ENCODE data around the gene SMIM13.

The SMIM13 gene

GRCh38 chr6:11123978-11124377 lies 30.3 kb downstream of the SMIM13 start:
- DNase-seq: no peak

GRCh38 chr6:11126876-11127275 lies 33.2 kb downstream of the SMIM13 start:
- DNase-seq: no peak

- no peak for DNase-seq
Measured at GRCh38 chr6:11128608-11129007, 35.0 kb downstream of the SMIM13 start.

GRCh38 chr6:11129908-11130565 lies 36.4 kb downstream of the SMIM13 start:
- no peak for DNase-seq

- DNase-seq: no peak
Measured at GRCh38 chr6:11130605-11131004, 37.0 kb downstream of the SMIM13 start.

- no peak for DNase-seq
Measured at GRCh38 chr6:11132194-11132888, 38.7 kb downstream of the SMIM13 start.

GRCh38 chr6:11133281-11133680 lies 39.6 kb downstream of the SMIM13 start:
- no peak for DNase-seq

GRCh38 chr6:11136809-11137208 lies 43.2 kb downstream of the SMIM13 start:
- no peak for DNase-seq

GRCh38 chr6:11139051-11139960 lies 45.7 kb downstream of the SMIM13 start:
- DNase-seq: no peak

GRCh38 chr6:11140056-11140455 lies 46.4 kb downstream of the SMIM13 start:
- no peak for DNase-seq

- no peak for DNase-seq
Measured at GRCh38 chr6:11141295-11141694, 47.7 kb downstream of the SMIM13 start.

GRCh38 chr6:11142296-11143027 lies 48.8 kb downstream of the SMIM13 start:
- no peak for DNase-seq

- DNase-seq: no peak
Measured at GRCh38 chr6:11143394-11144371, 50.0 kb downstream of the SMIM13 start.

- DNase-seq: peak; percentile 73
Measured at GRCh38 chr6:11144393-11144851, 50.8 kb downstream of the SMIM13 start.

GRCh38 chr6:11146117-11146826 lies 52.6 kb downstream of the SMIM13 start:
- DNase-seq: no peak

GRCh38 chr6:11149551-11149950 lies 55.9 kb downstream of the SMIM13 start:
- no peak for DNase-seq

- no peak for DNase-seq
Measured at GRCh38 chr6:11151488-11151887, 57.9 kb downstream of the SMIM13 start.

GRCh38 chr6:11152581-11152980 lies 58.9 kb downstream of the SMIM13 start:
- DNase-seq: no peak

GRCh38 chr6:11153447-11153846 lies 59.8 kb downstream of the SMIM13 start:
- no peak for DNase-seq

GRCh38 chr6:11155589-11155988 lies 62.0 kb downstream of the SMIM13 start:
- no peak for DNase-seq

- DNase-seq: no peak
Measured at GRCh38 chr6:11160199-11160598, 66.6 kb downstream of the SMIM13 start.
